Caco-2 (cell line): ENCODE measurements around the gene COL19A1. TPM values are rescaled to one million over a fixed set of nuclear protein-coding genes. Genes with fewer than 3 reads are reported as not detected.

Source experiments
- BruUV-seq: library from RNA; stranded (reverse); fragments of 400-500 nt; replicated peaks from 2 replicates; lab custom pipeline; 2021; lab: Mats Ljungman, UMichigan
- CTCF ChIA-PET: fragments of 300-600 bp; sonication (Branson Sonifier 250); formaldehyde crosslinking; loops from one replicate; lab custom pipeline; 2022; ENCODE audit warnings: antibody characterized with exemption; lab: Charles Lee
- POLR2A ChIA-PET: fragments of 300-600 bp; sonication (Branson Sonifier 250); formaldehyde crosslinking; loops from one replicate; lab custom pipeline; 2022; ENCODE audit warnings: antibody characterized with exemption; lab: Charles Lee
- DNase-seq, 2 experiments: peaks; one replicate each; pipeline versions ENCODE4 v3.0.0 to v3.0.0-alpha.2; 2020 to 2022
- H3K27me3 ChIP-seq: replicated peaks from 2 replicates; pipeline ENCODE4 v1.6.0; 2011; ENCODE audit warnings: low read length; ENCODE audit not compliant: control insufficient read depth, insufficient read depth
- H3K36me3 ChIP-seq: 2 replicates; pipeline ENCODE4 v1.5.1; 2011; ENCODE audit warnings: low read length; ENCODE audit not compliant: control insufficient read depth, insufficient read depth
- H3K4me1 ChIP-seq: fragments of 250-450 bp; sonication (Bioruptor Pico); 2 replicates; pipeline ENCODE4 v1.5.1; 2020; ENCODE audit warnings: mild to moderate bottlenecking
- H3K4me3 ChIP-seq: 2 replicates; pipeline ENCODE4 v1.5.1; 2011; ENCODE audit warnings: low read depth, mild to moderate bottlenecking, control low read depth, low read length
- H3K9me3 ChIP-seq: fragments of 250-450 bp; sonication (Bioruptor Pico); 2 replicates; pipeline ENCODE4 v1.5.1; 2020; ENCODE audit warnings: mild to moderate bottlenecking, moderate library complexity
- H3K27ac Mint-ChIP-seq: one replicate; pipeline ENCODE4 v1.8.0; 2022; ENCODE audit warnings: mixed read lengths; ENCODE audit not compliant: unreplicated experiment
- H3K27me3 Mint-ChIP-seq: one replicate; pipeline ENCODE4 v1.8.0; 2022; ENCODE audit warnings: mixed read lengths; ENCODE audit not compliant: insufficient read depth, unreplicated experiment
- H3K36me3 Mint-ChIP-seq: one replicate; pipeline ENCODE4 v1.8.0; 2022; ENCODE audit warnings: mild to moderate bottlenecking, mixed read lengths; ENCODE audit not compliant: insufficient read depth, unreplicated experiment
- H3K4me1 Mint-ChIP-seq: one replicate; pipeline ENCODE4 v1.8.0; 2022; ENCODE audit warnings: low read depth, mixed read lengths; ENCODE audit not compliant: unreplicated experiment
- H3K4me3 Mint-ChIP-seq: one replicate; pipeline ENCODE4 v1.8.0; 2022; ENCODE audit warnings: mild to moderate bottlenecking, moderate library complexity, mixed read lengths; ENCODE audit not compliant: unreplicated experiment
- H3K9me3 Mint-ChIP-seq: one replicate; pipeline ENCODE4 v1.8.0; 2022; ENCODE audit warnings: mixed read lengths; ENCODE audit not compliant: unreplicated experiment
- intact Hi-C: fragments of 100-400 bp; cut with micrococcal nuclease; formaldehyde crosslinking; loops from one replicate; pipeline ENCODE4 v1.10.0; 2022; ENCODE audit not compliant: unreplicated experiment
- total RNA-seq: library from RNA; stranded (reverse); gene quantifications from 2 replicates; pipeline ENCODE4 v1.2.3, GENCODE V29; 2022
- TF ChIP-seq, protein P1 (sequence below), 2 experiments: fragments of 200-600 bp in 1 of 2; IDR thresholded peaks; 1 replicate in 1 of 2; 2 replicates in 1 of 2; pipeline versions ENCODE4 v1.5.1 to v1.8.0; 2011 to 2022; ENCODE audit warnings: antibody characterized with exemption in 1 of 2, control low read depth in 1 of 2, inconsistent platforms in 1 of 2, low read depth in 1 of 2, low read length in 1 of 2, mild to moderate bottlenecking in 1 of 2, moderate library complexity in 1 of 2; ENCODE audit not compliant: insufficient read depth in 1 of 2, severe bottlenecking in 1 of 2, unreplicated experiment in 1 of 2

Gene COL19A1
- total RNA-seq, 1 experiment from 2014 or later, result not detected

DNA sequence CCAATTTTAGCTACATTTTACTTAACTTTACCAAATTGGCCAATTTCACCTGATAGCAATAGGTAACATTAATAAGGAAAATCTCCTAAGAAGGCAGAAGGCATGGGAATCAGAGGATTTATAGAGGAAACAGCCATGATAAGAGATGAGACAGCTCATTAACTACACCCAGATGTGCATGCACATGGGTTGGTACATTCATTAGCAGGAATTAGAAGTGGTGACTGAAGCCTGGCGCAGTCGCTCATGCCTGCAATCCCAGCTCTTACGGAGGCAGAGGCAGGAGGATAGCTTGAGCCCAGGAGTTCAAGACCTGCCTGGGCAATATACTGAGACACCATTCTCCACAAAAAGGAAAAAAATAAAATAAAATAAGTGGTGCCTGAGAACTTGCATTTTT is 263.0 kb downstream of the COL19A1 start:
- H3K27ac Mint-ChIP-seq, result no peak overlapping the region
- Histone ChIP-seq H3K36me3 (no peaks in the 10 kb centered on the region), H3K9me3 (no peaks in the 10 kb centered on the region), H3K4me3 (no peak overlapping the region), H3K27me3 (no peaks in the 10 kb centered on the region), H3K4me1 (no peaks in the 10 kb centered on the region)
- POLR2A ChIA-PET, result no interaction called here
- BruUV-seq, result no TSS peak
- intact Hi-C loops, result no loop called here
- DNase-seq, result no peak
- no peaks in the 10 kb centered on the region for H3K4me1 Mint-ChIP-seq
- peaks cover 7% of the 10 kb centered on the region for H3K27me3 Mint-ChIP-seq
- no peaks in the 10 kb centered on the region for H3K36me3 Mint-ChIP-seq
- H3K9me3 Mint-ChIP-seq, result no peaks in the 10 kb centered on the region
- H3K4me3 Mint-ChIP-seq, result no peak overlapping the region
- TF ChIP-seq, protein P1, sequence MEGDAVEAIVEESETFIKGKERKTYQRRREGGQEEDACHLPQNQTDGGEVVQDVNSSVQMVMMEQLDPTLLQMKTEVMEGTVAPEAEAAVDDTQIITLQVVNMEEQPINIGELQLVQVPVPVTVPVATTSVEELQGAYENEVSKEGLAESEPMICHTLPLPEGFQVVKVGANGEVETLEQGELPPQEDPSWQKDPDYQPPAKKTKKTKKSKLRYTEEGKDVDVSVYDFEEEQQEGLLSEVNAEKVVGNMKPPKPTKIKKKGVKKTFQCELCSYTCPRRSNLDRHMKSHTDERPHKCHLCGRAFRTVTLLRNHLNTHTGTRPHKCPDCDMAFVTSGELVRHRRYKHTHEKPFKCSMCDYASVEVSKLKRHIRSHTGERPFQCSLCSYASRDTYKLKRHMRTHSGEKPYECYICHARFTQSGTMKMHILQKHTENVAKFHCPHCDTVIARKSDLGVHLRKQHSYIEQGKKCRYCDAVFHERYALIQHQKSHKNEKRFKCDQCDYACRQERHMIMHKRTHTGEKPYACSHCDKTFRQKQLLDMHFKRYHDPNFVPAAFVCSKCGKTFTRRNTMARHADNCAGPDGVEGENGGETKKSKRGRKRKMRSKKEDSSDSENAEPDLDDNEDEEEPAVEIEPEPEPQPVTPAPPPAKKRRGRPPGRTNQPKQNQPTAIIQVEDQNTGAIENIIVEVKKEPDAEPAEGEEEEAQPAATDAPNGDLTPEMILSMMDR (IDR thresholded peaks at IDR 0.05; ENCODE audit: insufficient read depth in 1 of 2, low read depth in 1 of 2, low read length in 1 of 2, severe bottlenecking in 1 of 2, unreplicated experiment in 1 of 2), result no peak
- CTCF ChIA-PET, result no interaction called here

DNA sequence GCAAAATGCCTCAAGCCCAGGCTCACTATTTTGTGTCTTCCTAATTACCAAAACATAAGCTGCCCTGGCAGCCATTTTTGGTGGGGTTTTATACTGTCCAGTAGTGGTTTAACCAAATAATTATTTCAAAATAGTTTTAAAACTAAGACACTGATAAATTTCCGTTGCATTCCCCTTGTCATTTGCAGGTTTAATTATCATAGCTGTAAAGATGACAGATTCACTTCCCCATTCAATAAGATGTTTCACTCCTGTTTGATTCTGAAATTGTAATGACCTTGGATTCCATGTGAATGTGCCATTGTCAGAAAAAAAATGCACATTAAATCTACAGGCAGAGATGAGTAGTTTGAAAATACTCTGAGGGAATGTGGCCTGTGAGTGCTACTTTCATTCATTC is 264.5 kb downstream of the COL19A1 start:
- ChIA-PET CTCF (no interaction called here), POLR2A (no interaction called here)
- TF ChIP-seq, protein P1 (IDR thresholded peaks at IDR 0.05; ENCODE audit: insufficient read depth in 1 of 2, low read depth in 1 of 2, low read length in 1 of 2, severe bottlenecking in 1 of 2, unreplicated experiment in 1 of 2), result no peak
- Histone ChIP-seq H3K4me1 (no peaks in the 10 kb centered on the region), H3K27me3 (no peaks in the 10 kb centered on the region), H3K4me3 (no peak overlapping the region), H3K36me3 (no peaks in the 10 kb centered on the region), H3K9me3 (no peaks in the 10 kb centered on the region)
- intact Hi-C loops, result no loop called here
- H3K36me3 Mint-ChIP-seq, result no peaks in the 10 kb centered on the region
- no TSS peak for BruUV-seq
- no peaks in the 10 kb centered on the region for H3K4me1 Mint-ChIP-seq
- no peaks in the 10 kb centered on the region for H3K9me3 Mint-ChIP-seq
- H3K27ac Mint-ChIP-seq, result no peak overlapping the region
- peaks cover 7% of the 10 kb centered on the region for H3K27me3 Mint-ChIP-seq
- no peak overlapping the region for H3K4me3 Mint-ChIP-seq
- no peak for DNase-seq

DNA sequence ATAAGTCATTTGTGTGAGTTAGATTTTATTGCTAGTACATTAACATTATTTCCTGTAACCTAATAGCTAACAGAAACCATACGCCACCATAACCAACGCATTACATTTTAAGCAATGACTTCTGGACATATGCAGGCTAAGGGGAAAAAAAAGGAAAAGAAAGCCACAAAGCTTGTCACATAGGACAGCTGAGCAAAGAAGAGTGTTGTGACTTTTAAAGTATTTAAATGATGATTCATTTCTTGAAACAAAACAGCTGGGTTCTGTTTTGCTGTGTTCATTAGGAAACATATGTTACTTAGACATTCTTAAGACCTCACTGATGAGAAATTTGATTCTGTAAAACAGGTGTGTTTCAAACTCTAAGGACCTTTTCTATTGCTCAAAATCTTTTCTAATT is 265.2 kb downstream of the COL19A1 start:
- CTCF ChIA-PET, result no interaction called here
- BruUV-seq, result no TSS peak
- no peaks in the 10 kb centered on the region for H3K4me1 ChIP-seq
- H3K4me3 Mint-ChIP-seq, result no peak overlapping the region
- H3K36me3 Mint-ChIP-seq, result no peaks in the 10 kb centered on the region
- TF ChIP-seq, protein P1 (IDR thresholded peaks at IDR 0.05; ENCODE audit: insufficient read depth in 1 of 2, low read depth in 1 of 2, low read length in 1 of 2, severe bottlenecking in 1 of 2, unreplicated experiment in 1 of 2), result no peak
- no peaks in the 10 kb centered on the region for H3K36me3 ChIP-seq
- no peak for DNase-seq
- no peaks in the 10 kb centered on the region for H3K27me3 ChIP-seq
- intact Hi-C loops, result no loop called here
- H3K9me3 ChIP-seq, result no peaks in the 10 kb centered on the region
- no peak overlapping the region for H3K4me3 ChIP-seq
- POLR2A ChIA-PET, result no interaction called here
- H3K4me1 Mint-ChIP-seq, result no peaks in the 10 kb centered on the region
- H3K9me3 Mint-ChIP-seq, result no peaks in the 10 kb centered on the region
- H3K27ac Mint-ChIP-seq, result no peak overlapping the region
- H3K27me3 Mint-ChIP-seq, result peaks cover 7% of the 10 kb centered on the region
